Measurements from ENCODE around the gene MIAT. TPM values are rescaled to one million over a fixed set of nuclear protein-coding genes. Genes with fewer than 3 reads are reported as not detected.

Gene MIAT
- total and polyA plus RNA-seq, 2 of the 8 experiments (the other 6 are each of a cell fraction or from before 2014, with no cell fraction given): 27.6 to 36.0 TPM

GRCh38 chr22:26709617-26710390 is 52.4 kb downstream of the MIAT start:
- Histone ChIP-seq H4K5ac (ENCODE audit: insufficient read length, low read depth, low read length) (no peak overlapping the region), H3K36me3 (ENCODE audit: control insufficient read depth in 2 of 4, insufficient read depth in 4 of 4, low read length in 3 of 4) (peaks cover 0 to 7% (median 0%) of the 10 kb centered on the region in 4 experiments; a peak in 2 of 8 replicates), H3K4me3 (ENCODE audit: extremely low read depth in 1 of 4, insufficient read depth in 2 of 4, low read depth in 3 of 4, low read length in 4 of 4) (no peak overlapping the region), H2BK120ac (replicated peaks; ENCODE audit: low read depth, low read length) (no peak overlapping the region), H2BK12ac (ENCODE audit: low read depth, low read length) (no peak overlapping the region), H3K56ac (replicated peaks; ENCODE audit: insufficient read length, low read depth, low read length) (no peak overlapping the region), H3K14ac (ENCODE audit: insufficient read length) (no peak overlapping the region), H3K27ac (ENCODE audit: low read depth, low read length) (no peak overlapping the region), H4K91ac (replicated peaks; ENCODE audit: insufficient read length, low read length) (no peak overlapping the region), H2BK20ac (ENCODE audit: low read length) (no peak overlapping the region), H3K23ac (ENCODE audit: insufficient read length) (no peak overlapping the region), H4K20me1 (replicated peaks in 1 of 2; ENCODE audit: control insufficient read depth in 1 of 2, insufficient read depth in 2 of 2, low read length in 2 of 2) (no peaks in the 10 kb centered on the region), H2BK5ac (ENCODE audit: low read depth, low read length) (no peak overlapping the region), H3K4me1 (replicated peaks in 1 of 4; ENCODE audit: control insufficient read depth in 3 of 4, insufficient read depth in 4 of 4, low read length in 3 of 4) (no peaks in the 10 kb centered on the region), H2BK15ac (ENCODE audit: low read length) (no peak overlapping the region), H3K18ac (ENCODE audit: extremely low read depth, low read length) (no peak overlapping the region), H3K79me1 (ENCODE audit: low read depth, low read length) (no peaks in the 10 kb centered on the region), H3K23me2 (ENCODE audit: low read depth, low read length) (no peaks in the 10 kb centered on the region), H2AK5ac (ENCODE audit: low read depth, low read length) (no peak overlapping the region), H3K79me2 (ENCODE audit: control insufficient read depth in 1 of 2, insufficient read depth in 2 of 2, low read length in 2 of 2) (no peaks in the 10 kb centered on the region), H3K9me3 (ENCODE audit: insufficient read depth in 2 of 2, low read depth in 1 of 2, low read length in 1 of 2) (peaks cover 10 to 14% of the 10 kb centered on the region in 2 experiments; a peak in 3 of 4 replicates), H3K4me2 (ENCODE audit: insufficient read depth in 1 of 2, low read depth in 2 of 2, low read length in 2 of 2) (no peak overlapping the region), H3K27me3 (replicated peaks in 1 of 4; ENCODE audit: control insufficient read depth in 3 of 4, extremely low read depth in 1 of 4, insufficient read depth in 3 of 4, low read length in 3 of 4) (no peaks in the 10 kb centered on the region), H3K9ac (replicated peaks in 1 of 4; ENCODE audit: extremely low read depth in 1 of 4, low read depth in 3 of 4, low read length in 3 of 4) (no peak overlapping the region), H3K4ac (replicated peaks; ENCODE audit: insufficient read length, low read depth, low read length) (no peak overlapping the region), H2AFZ (ENCODE audit: low read length) (no peak overlapping the region), H4K8ac (ENCODE audit: extremely low read depth, insufficient read depth, low read length) (no peak overlapping the region)
- POLR2A ChIA-PET (ENCODE audit: partially characterized antibody): interaction anchor here (1.0 to 1.7 kb wide), 2 partner anchors 14 to 35 kb away, joined by 3 read pairs; no protein-coding TSS in a partner anchor
- 90% methylated on average over 3 of the region's 3 CpGs; no CpG with 5 or more reads in 1 of the 2 experiments for WGBS, 2 experiments (ENCODE audit: extremely low coverage in 1 of 2, insufficient coverage in 1 of 2, insufficient read length in 1 of 2, insufficient replicate concordance in 2 of 2, low coverage in 1 of 2, low lambda C conversion rate in 2 of 2, missing lambda C conversion rate in 1 of 2)
- TF ChIP-seq GTF2F1 (IDR thresholded peaks at IDR 0.05; ENCODE audit: borderline replicate concordance, low read depth, low read length) (no peak), CBX5 (IDR thresholded peaks at IDR 0.05; ENCODE audit: low read depth, low read length) (no peak)
- no peak for DNase-seq (ENCODE audit: low read depth in 1 of 2, low spot score in 2 of 2)
- no peak for FAIRE-seq
- CTCF ChIA-PET (ENCODE audit: partially characterized antibody): interaction anchor here (0.6 to 1.1 kb wide), 3 partner anchors 23 to 30 kb away, joined by 3 to 5 read pairs (median 3); no protein-coding TSS in a partner anchor

All from H1 (cell line).